Osteoblast (primary cell): ENCODE results near the gene MRS2. TPM values are rescaled to one million over a fixed set of nuclear protein-coding genes. Genes with fewer than 3 reads are reported as not detected.

ENCODE experiments used
- DNase-seq: peaks from one replicate; pipeline ENCODE4 v3.0.0; 2011; ENCODE audit warnings: low spot score, mixed read lengths; ENCODE audit not compliant: insufficient read length; ENCODE audit errors: missing footprints
- H2AFZ ChIP-seq: 2 replicates; pipeline ENCODE4 v1.6.0; 2011; ENCODE audit warnings: mild to moderate bottlenecking, low read length
- H3K27ac ChIP-seq: 2 replicates; pipeline ENCODE4 v1.5.1; 2011; ENCODE audit warnings: mild to moderate bottlenecking, low read depth, low read length, moderate library complexity
- H3K27me3 ChIP-seq: 2 replicates; pipeline ENCODE4 v1.6.0; 2012; ENCODE audit warnings: mild to moderate bottlenecking, control low read depth, inconsistent platforms, low read length, moderate library complexity; ENCODE audit not compliant: insufficient read depth
- H3K36me3 ChIP-seq: 2 replicates; pipeline ENCODE4 v1.5.1; 2011; ENCODE audit warnings: mild to moderate bottlenecking, low read length, control low read depth, moderate library complexity; ENCODE audit not compliant: insufficient read depth
- H3K4me1 ChIP-seq: 2 replicates; pipeline ENCODE4 v1.5.1; 2011; ENCODE audit warnings: mild to moderate bottlenecking, low read length, control low read depth, moderate library complexity; ENCODE audit not compliant: insufficient read depth
- H3K4me2 ChIP-seq: 2 replicates; pipeline ENCODE4 v1.6.0; 2011; ENCODE audit warnings: mild to moderate bottlenecking, low read length; ENCODE audit not compliant: insufficient read depth
- H3K4me3 ChIP-seq: fragments of 200-600 bp; sonication (generic); 3 replicates; pipeline ENCODE4 v1.5.1; 2012; ENCODE audit warnings: mild to moderate bottlenecking, low read length, inconsistent platforms; ENCODE audit not compliant: insufficient read depth
- H3K79me2 ChIP-seq: 2 replicates; pipeline ENCODE4 v1.6.0; 2012; ENCODE audit warnings: mild to moderate bottlenecking, low read length, control low read depth, inconsistent platforms; ENCODE audit not compliant: insufficient read depth
- H3K9me3 ChIP-seq: 2 replicates; pipeline ENCODE4 v1.5.1; 2011; ENCODE audit warnings: low read depth, low read length, control low read depth
- H4K20me1 ChIP-seq: 2 replicates; pipeline ENCODE4 v1.6.0; 2012; ENCODE audit warnings: mild to moderate bottlenecking, low read length, control low read depth; ENCODE audit not compliant: insufficient read depth
- total RNA-seq: library from RNA; depleted of rRNA; stranded (reverse); fragments of >200 nt; gene quantifications from 2 replicates; pipeline ENCODE4 v1.2.3, GENCODE V29; 2012
- TF ChIP-seq, protein P1 (sequence below): IDR thresholded peaks from 2 replicates; pipeline ENCODE4 v1.5.1; 2011; ENCODE audit warnings: mild to moderate bottlenecking, low read depth, low read length, moderate library complexity; ENCODE audit errors: extremely low read depth

MRS2 gene
- total RNA-seq, 1 donor = 23.5 TPM

GRCh38 chr6:24439858-24440539 is 37.3 kb downstream of the MRS2 start:
- H3K36me3 ChIP-seq = no peaks in the 10 kb centered on the region
- no peaks in the 10 kb centered on the region for H3K79me2 ChIP-seq
- no peak overlapping the region for H3K4me3 ChIP-seq
- H3K27me3 ChIP-seq = no peaks in the 10 kb centered on the region
- TF ChIP-seq, protein P1, sequence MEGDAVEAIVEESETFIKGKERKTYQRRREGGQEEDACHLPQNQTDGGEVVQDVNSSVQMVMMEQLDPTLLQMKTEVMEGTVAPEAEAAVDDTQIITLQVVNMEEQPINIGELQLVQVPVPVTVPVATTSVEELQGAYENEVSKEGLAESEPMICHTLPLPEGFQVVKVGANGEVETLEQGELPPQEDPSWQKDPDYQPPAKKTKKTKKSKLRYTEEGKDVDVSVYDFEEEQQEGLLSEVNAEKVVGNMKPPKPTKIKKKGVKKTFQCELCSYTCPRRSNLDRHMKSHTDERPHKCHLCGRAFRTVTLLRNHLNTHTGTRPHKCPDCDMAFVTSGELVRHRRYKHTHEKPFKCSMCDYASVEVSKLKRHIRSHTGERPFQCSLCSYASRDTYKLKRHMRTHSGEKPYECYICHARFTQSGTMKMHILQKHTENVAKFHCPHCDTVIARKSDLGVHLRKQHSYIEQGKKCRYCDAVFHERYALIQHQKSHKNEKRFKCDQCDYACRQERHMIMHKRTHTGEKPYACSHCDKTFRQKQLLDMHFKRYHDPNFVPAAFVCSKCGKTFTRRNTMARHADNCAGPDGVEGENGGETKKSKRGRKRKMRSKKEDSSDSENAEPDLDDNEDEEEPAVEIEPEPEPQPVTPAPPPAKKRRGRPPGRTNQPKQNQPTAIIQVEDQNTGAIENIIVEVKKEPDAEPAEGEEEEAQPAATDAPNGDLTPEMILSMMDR = no peak
- H3K4me1 ChIP-seq = no peaks in the 10 kb centered on the region
- no peak overlapping the region for H3K4me2 ChIP-seq
- H4K20me1 ChIP-seq = no peaks in the 10 kb centered on the region
- no peak overlapping the region for H2AFZ ChIP-seq
- DNase-seq = peak; percentile 69
- H3K9me3 ChIP-seq = no peaks in the 10 kb centered on the region
- H3K27ac ChIP-seq = no peak overlapping the region

GRCh38 chr6:24440897-24441598 is 38.3 kb downstream of the MRS2 start:
- no peak for DNase-seq
- H3K27ac ChIP-seq = no peak overlapping the region
- H3K27me3 ChIP-seq = no peaks in the 10 kb centered on the region
- H3K4me3 ChIP-seq = no peak overlapping the region
- TF ChIP-seq, protein P1 = no peak
- no peak overlapping the region for H3K4me2 ChIP-seq
- no peak overlapping the region for H2AFZ ChIP-seq
- H3K36me3 ChIP-seq = no peaks in the 10 kb centered on the region
- no peaks in the 10 kb centered on the region for H3K79me2 ChIP-seq
- H4K20me1 ChIP-seq = no peaks in the 10 kb centered on the region
- no peaks in the 10 kb centered on the region for H3K4me1 ChIP-seq
- H3K9me3 ChIP-seq = no peaks in the 10 kb centered on the region

GRCh38 chr6:24441599-24441904 is 38.8 kb downstream of the MRS2 start:
- Histone ChIP-seq H3K36me3 (no peaks in the 10 kb centered on the region), H4K20me1 (no peaks in the 10 kb centered on the region)
- TF ChIP-seq, protein P1 = no peak

GRCh38 chr6:24444588-24444987 is 41.9 kb downstream of the MRS2 start:
- Histone ChIP-seq H3K4me2 (no peak overlapping the region), H3K27me3 (no peaks in the 10 kb centered on the region), H3K9me3 (no peaks in the 10 kb centered on the region), H2AFZ (no peak overlapping the region), H3K79me2 (no peaks in the 10 kb centered on the region), H3K36me3 (no peaks in the 10 kb centered on the region), H3K4me1 (no peaks in the 10 kb centered on the region), H4K20me1 (no peaks in the 10 kb centered on the region), H3K27ac (no peak overlapping the region), H3K4me3 (no peak overlapping the region)
- TF ChIP-seq, protein P1 = no peak
- DNase-seq = no peak

More at GRCh38 chr6:24441599-24441904, 38.8 kb downstream of the MRS2 start:
- DNase-seq = no peak
- Histone ChIP-seq H3K27ac (no peak overlapping the region), H3K9me3 (no peaks in the 10 kb centered on the region), H2AFZ (no peak overlapping the region), H3K4me1 (no peaks in the 10 kb centered on the region), H3K4me3 (no peak overlapping the region), H3K4me2 (no peak overlapping the region), H3K27me3 (no peaks in the 10 kb centered on the region), H3K79me2 (no peaks in the 10 kb centered on the region)
